OCI-LY7 (cell line): ENCODE data around the gene TMPRSS3. TPM values are rescaled to one million over a fixed set of nuclear protein-coding genes. Genes with fewer than 3 reads are reported as not detected.
A peak's percentile ranks its signal among the peaks of the same experiment; 100 is the strongest.

ENCODE experiments used
- BruUV-seq: library from RNA; stranded (reverse); fragments of 400-500 nt; replicated peaks from 2 replicates; lab custom pipeline; 2021; lab: Mats Ljungman, UMichigan
- CTCF ChIA-PET: fragments of 300-600 bp; sonication (Branson Sonifier 250); formaldehyde crosslinking; loops from one replicate; lab custom pipeline; 2022; ENCODE audit warnings: antibody characterized with exemption; ENCODE audit not compliant: unreplicated experiment; lab: Charles Lee
- POLR2A ChIA-PET: fragments of 300-600 bp; sonication (Branson Sonifier 250); formaldehyde crosslinking; loops from one replicate; lab custom pipeline; 2022; ENCODE audit warnings: antibody characterized with exemption; lab: Charles Lee
- DNase-seq: peaks from one replicate; pipeline ENCODE4 v3.0.0-alpha.2; 2015; ENCODE audit warnings: low spot score
- H2AFZ ChIP-seq: fragments of 200-600 bp; sonication (generic), shearing (Covaris generic); 2 replicates; pipeline ENCODE4 v1.6.1; 2014; ENCODE audit warnings: mild to moderate bottlenecking, antibody characterized with exemption, low read length, moderate library complexity
- H3K27ac ChIP-seq: fragments of 200-600 bp; sonication (generic); 2 replicates; pipeline ENCODE4 v1.5.1; 2014; ENCODE audit warnings: mixed run types, low read depth, mild to moderate bottlenecking, moderate library complexity, low read length, inconsistent platforms; ENCODE audit not compliant: poor library complexity, severe bottlenecking
- H3K36me3 ChIP-seq: fragments of 200-600 bp; sonication (generic); 2 replicates; pipeline ENCODE4 v1.6.1; 2014; ENCODE audit warnings: mild to moderate bottlenecking, antibody characterized with exemption, low read length, moderate library complexity, mixed read lengths; ENCODE audit not compliant: insufficient read depth
- H3K4me1 ChIP-seq: fragments of 200-600 bp; sonication (generic); 2 replicates; pipeline ENCODE4 v1.5.1; 2014; ENCODE audit warnings: mild to moderate bottlenecking, low read length; ENCODE audit not compliant: insufficient read depth, poor library complexity, severe bottlenecking
- H3K4me2 ChIP-seq: fragments of 200-600 bp; sonication (generic); 2 replicates; pipeline ENCODE4 v1.6.1; 2014; ENCODE audit warnings: mild to moderate bottlenecking, low read length
- H3K4me3 ChIP-seq: fragments of 200-600 bp; sonication (generic); 2 replicates; pipeline ENCODE4 v1.5.1; 2014; ENCODE audit warnings: mild to moderate bottlenecking, low read depth, low read length; ENCODE audit not compliant: poor library complexity, severe bottlenecking
- H3K79me2 ChIP-seq: fragments of 200-600 bp; sonication (generic); 2 replicates; pipeline ENCODE4 v1.6.1; 2016; ENCODE audit warnings: low read depth, mild to moderate bottlenecking, low read length, moderate library complexity, mixed read lengths; ENCODE audit not compliant: insufficient read depth
- H3K9me2 ChIP-seq: fragments of 200-600 bp; sonication (generic); 2 replicates; pipeline ENCODE4 v1.6.1; 2016; ENCODE audit warnings: mild to moderate bottlenecking, low read length, mixed read lengths; ENCODE audit not compliant: insufficient read depth
- H3K9me3 ChIP-seq: fragments of 200-600 bp; sonication (generic); 2 replicates; pipeline ENCODE4 v1.6.1; 2014; ENCODE audit warnings: mild to moderate bottlenecking, mixed run types, low read length, mixed read lengths
- H4K20me1 ChIP-seq: fragments of 200-600 bp; sonication (generic); 2 replicates; pipeline ENCODE4 v1.6.1; 2014; ENCODE audit warnings: mild to moderate bottlenecking, antibody characterized with exemption, low read length, moderate library complexity, mixed read lengths; ENCODE audit not compliant: insufficient read depth
- CTCF ChIP-seq: fragments of 200-600 bp; sonication (generic); conservative IDR thresholded peaks from 2 replicates; pipeline ENCODE4 v1.5.1; 2014; ENCODE audit warnings: mild to moderate bottlenecking, antibody characterized with exemption, low read length, moderate library complexity, mixed read lengths
- EZH2phosphoT487 ChIP-seq: fragments of 200-600 bp; sonication (generic); IDR thresholded peaks from 2 replicates; pipeline ENCODE4 v1.6.1; 2018; ENCODE audit warnings: low read depth, borderline replicate concordance, mild to moderate bottlenecking, mixed run types, antibody characterized with exemption, low read length, moderate library complexity, mixed read lengths
- intact Hi-C: fragments of 100-400 bp; cut with micrococcal nuclease; formaldehyde crosslinking; loops from one replicate; pipeline ENCODE4 v1.10.0; 2022; ENCODE audit not compliant: unreplicated experiment
- total RNA-seq, 2 experiments: library from RNA; depleted of rRNA in 1 of 2; stranded (reverse); fragments of >200 nt in 1 of 2; shearing (Covaris generic) in 1 of 2; gene quantifications; 2 replicates each; pipeline ENCODE4 v1.2.3, GENCODE V29; 2014 to 2022

TMPRSS3 gene
- total RNA-seq, 2 experiments from 2014 or later = not detected

GRCh38 chr21:42379426-42380215 is 16.2 kb downstream of the TMPRSS3 start:
- CTCF ChIA-PET = no interaction called here
- H3K4me3 ChIP-seq = no peak overlapping the region
- no peak overlapping the region; the same call in 1 of the 2 replicates for H3K4me2 ChIP-seq
- no peaks in the 10 kb centered on the region for H3K79me2 ChIP-seq
- H3K4me1 ChIP-seq = peaks cover 11% of the 10 kb centered on the region
- H3K9me3 ChIP-seq = peaks cover 11% of the 10 kb centered on the region; the same call in 1 of the 2 replicates
- no peaks in the 10 kb centered on the region for H3K9me2 ChIP-seq
- H3K27ac ChIP-seq = no peak overlapping the region
- H2AFZ ChIP-seq = no peak overlapping the region
- intact Hi-C loops = loop anchor here (2.0 to 5.0 kb wide), 2 partner anchors 68 to 71 kb away; no protein-coding TSS in a partner anchor
- no peaks in the 10 kb centered on the region for H4K20me1 ChIP-seq
- POLR2A ChIA-PET = interaction anchor here (1.0 kb wide), 1 partner anchor 157 kb away, joined by 3 read pairs; no protein-coding TSS in a partner anchor
- TF ChIP-seq EZH2phosphoT487 (no peak), CTCF (no peak)
- BruUV-seq = no TSS peak
- DNase-seq = peak; percentile 29
- H3K36me3 ChIP-seq = no peaks in the 10 kb centered on the region

GRCh38 chr21:42378418-42378817 is 17.4 kb downstream of the TMPRSS3 start:
- peaks cover 6% of the 10 kb centered on the region for H3K4me1 ChIP-seq
- POLR2A ChIA-PET = no interaction called here
- no peaks in the 10 kb centered on the region for H3K79me2 ChIP-seq
- H3K27ac ChIP-seq = no peak overlapping the region
- no TSS peak for BruUV-seq
- no peak for DNase-seq
- CTCF ChIA-PET = no interaction called here
- H3K4me3 ChIP-seq = no peak overlapping the region
- no peak overlapping the region for H3K4me2 ChIP-seq
- no peaks in the 10 kb centered on the region for H3K36me3 ChIP-seq
- H2AFZ ChIP-seq = no peak overlapping the region
- intact Hi-C loops = no loop called here
- TF ChIP-seq EZH2phosphoT487 (no peak), CTCF (no peak)
- no peaks in the 10 kb centered on the region for H4K20me1 ChIP-seq
- H3K9me2 ChIP-seq = no peaks in the 10 kb centered on the region
- H3K9me3 ChIP-seq = peaks cover 11% of the 10 kb centered on the region; the same call in 1 of the 2 replicates

GRCh38 chr21:42377951-42378340 is 17.9 kb downstream of the TMPRSS3 start:
- H3K4me2 ChIP-seq = no peak overlapping the region
- H2AFZ ChIP-seq = no peak overlapping the region
- H3K79me2 ChIP-seq = no peaks in the 10 kb centered on the region
- no peak overlapping the region for H3K4me3 ChIP-seq
- no peak for DNase-seq
- no peaks in the 10 kb centered on the region for H4K20me1 ChIP-seq
- peaks cover 6% of the 10 kb centered on the region for H3K4me1 ChIP-seq
- H3K27ac ChIP-seq = no peak overlapping the region
- intact Hi-C loops = no loop called here
- ChIA-PET POLR2A (no interaction called here), CTCF (no interaction called here)
- H3K36me3 ChIP-seq = no peaks in the 10 kb centered on the region
- H3K9me3 ChIP-seq = peaks cover 11% of the 10 kb centered on the region; the same call in 1 of the 2 replicates
- no peaks in the 10 kb centered on the region for H3K9me2 ChIP-seq
- TF ChIP-seq CTCF (no peak), EZH2phosphoT487 (no peak)
- BruUV-seq = no TSS peak
